Measurements from ENCODE around the gene TGFBR1.

Gene TGFBR1

DNA sequence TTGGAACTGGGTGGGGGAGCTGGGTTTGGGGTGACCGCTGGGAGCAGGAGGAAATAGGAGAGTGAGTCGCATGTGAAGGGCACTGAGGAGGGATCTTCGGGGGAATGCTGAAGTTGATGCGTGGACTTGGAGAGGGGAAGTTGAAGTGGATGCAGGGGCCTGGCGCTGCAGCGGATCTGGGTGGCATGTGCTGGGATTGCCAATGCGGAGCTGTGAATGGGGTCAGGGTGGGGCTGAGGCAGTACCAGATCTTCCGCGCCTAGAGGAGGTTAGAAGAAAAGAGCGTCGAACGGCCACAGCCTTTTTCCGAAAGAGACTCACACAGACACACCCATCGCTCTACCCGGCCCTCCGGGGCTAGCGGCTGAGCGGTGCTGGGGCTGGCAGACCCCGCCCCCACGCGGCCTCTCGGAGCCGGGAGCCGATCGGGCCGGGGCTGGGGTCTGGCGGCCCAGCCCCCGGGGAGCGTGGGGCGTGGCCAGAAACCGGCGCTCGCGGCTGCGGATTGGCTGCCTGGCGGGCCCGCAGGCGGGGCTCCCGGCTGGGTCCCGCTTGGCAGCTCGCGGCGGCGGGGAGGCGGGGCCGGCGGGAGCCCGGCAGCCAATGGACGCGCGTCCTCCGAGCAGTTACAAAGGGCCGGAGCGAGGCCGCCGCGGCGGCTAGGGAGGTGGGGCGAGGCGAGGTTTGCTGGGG lies at the start of gene TGFBR1:
Gene TGFBR1, plus strand, starts transcription at position 655 of the 693 bp plus-strand sequence. CDS start 93 bp downstream, outside the sequence.
- peak; percentile 57 to 96 (median 89) for DNase-seq

DNA sequence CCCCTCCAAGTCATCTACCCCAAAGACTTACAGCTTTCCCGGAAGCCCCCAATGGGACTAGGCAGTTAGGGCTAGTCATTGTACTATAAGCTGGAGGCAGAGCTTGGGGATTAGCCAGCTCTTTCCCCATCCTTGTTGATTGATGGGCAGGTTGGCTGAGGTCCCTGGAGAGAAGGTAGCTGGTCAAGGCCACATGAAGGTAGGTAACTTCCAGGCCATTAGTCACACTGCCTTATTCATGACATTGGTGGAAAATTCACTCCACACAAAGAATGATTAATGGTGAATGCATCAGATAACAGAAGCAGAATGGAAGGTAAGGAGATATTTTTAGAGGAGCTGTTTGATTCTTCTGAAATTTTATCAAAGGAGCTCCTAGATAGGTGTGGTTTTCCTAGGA lies 49.5 kb upstream of the TGFBR1 start:
- DNase-seq: no peak

DNA sequence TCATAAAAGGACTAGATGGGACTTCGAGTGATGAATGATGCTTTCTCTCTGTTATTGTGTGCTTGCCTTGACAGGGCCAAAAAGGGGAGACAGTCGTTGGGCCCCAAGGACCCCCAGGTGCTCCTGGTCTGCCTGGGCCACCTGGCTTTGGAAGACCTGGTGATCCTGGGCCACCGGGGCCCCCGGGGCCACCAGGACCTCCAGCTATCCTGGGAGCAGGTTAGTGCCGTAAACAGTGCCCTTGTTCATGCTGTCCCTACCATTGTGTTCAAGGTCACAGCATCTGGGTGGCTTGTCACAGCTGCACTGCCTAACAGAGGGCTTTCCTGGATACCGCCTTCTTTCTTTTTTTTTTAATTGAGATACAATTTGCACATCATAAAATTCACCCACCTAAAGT lies 48.7 kb upstream of the TGFBR1 start:
- no peak for DNase-seq

DNA sequence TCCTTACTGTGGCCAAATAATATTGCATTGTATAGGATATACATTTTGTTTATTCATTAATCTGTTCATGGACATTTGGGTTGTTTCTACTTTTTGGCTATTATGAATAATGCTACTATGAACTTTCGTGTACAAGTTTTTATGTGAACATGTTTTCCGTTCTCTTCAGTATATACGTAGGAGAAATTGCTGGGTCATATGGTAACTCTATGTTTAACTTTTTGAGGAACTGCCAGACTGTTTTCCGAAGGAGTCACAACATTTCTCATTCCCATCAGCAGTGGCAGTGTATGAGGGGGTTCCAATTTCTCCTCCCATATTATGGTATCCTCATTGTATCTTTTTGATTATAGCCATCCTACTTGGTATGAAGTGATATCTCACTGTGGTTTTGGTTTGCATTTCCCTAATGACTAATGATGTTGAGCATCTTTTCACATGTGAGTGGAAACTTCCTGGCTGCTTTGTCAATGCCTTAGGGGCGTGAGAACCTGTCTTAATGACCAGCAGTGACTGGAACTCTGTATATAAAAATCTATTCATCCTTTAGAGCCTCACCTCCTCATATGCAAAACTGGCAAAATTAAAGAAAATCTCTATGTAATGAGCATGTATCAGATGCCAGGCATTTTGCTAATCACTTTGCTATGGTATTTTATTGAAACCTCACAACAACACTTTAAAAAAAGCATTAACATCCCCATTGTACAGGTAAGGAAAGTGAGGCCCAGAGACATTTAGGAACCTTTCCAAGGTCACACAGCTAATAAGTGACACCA lies 47.8 kb upstream of the TGFBR1 start:
- DNase-seq: no peak

DNA sequence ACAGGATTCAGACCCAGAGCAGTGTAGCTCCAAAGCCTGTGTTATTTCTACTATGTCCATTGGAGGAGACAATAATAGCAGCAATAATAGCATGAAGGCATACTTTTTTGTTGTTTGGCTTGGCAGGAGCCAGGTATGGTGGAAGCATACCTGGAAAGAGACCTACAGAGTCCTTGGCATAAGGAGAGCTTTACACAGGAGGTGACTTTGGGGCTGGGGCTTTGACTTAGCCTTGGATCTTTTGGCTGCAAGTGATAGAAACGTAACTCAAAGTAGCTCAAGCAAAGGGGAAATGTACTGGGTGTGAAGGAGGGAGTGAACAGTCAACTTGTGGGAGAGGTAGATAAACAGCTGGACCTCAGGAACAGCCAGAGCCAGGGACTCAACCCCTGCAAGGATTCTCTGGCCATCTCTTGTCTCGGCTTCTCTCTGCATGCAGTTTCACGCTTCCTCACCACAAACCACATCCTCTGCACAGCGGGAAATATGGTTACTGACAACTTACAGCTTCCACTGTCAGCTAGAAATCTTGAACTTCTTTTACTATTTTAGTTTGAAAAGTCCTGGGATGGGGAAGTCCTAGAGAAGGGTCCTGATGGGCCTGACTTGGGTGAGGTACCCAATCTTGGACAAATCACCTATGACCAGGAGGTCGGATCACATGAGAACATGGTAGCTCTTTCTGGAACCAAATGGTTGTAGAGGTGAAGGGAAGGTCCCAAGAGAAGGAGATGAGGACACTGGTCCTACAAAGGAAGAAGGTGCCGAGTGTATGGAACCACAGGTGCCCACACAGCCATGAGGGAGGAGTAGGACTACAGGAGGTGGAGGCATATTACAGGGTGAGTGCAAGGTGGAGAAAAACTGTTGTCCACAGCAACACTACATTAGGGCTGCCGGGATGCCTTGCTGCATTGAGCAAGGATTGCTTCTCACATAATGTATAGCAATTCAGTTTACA lies 47.0 kb upstream of the TGFBR1 start:
- DNase-seq: peak in 4 of 14 donors; percentile 8 to 47 (median 25)

DNA sequence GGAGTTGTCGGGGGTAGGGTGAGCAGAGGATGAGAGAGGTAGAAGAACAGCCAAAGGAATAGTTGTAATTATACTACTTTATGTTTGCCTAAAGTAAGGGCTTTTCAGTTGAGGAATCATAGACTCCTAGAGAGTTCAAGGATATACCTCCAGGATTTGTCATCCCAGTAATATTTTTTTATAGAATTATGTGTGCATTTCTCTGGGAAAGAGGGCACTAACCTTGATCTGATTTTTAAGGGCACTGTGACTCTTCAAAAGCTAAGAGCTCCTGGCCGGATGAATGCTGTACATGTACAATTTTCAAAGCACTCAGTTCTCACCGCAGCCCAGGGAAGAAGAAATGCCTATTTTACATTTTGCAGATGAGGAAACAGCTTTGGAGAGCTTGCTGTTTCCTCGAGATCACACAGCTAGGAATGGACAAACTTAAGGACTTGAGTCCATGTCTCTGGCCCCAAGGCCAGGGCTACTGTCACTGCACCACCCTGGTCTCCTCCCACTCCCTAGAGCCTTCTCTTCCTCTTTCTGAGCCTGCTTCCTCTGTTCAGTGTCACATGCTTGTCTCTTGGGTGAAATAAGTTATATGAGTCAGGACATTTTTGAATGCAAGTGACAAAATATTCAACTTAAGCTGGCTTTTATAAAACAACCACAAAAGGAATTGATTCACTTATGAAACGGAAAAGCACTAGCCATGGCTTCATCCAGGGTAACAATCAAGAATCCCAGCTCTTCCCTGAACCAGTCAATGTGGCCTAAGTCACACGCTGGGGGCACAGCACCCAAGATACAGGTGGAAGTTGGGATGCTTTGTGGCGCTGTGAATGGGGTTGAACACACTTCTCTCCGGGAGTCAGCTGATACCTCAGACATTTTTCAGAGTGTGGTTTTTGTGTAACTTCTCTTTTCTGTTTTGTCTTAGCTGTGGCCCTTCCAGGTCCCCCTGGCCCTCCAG lies 45.7 kb upstream of the TGFBR1 start:
- peak in 4 of 14 donors; percentile 6 to 33 (median 12) for DNase-seq

DNA sequence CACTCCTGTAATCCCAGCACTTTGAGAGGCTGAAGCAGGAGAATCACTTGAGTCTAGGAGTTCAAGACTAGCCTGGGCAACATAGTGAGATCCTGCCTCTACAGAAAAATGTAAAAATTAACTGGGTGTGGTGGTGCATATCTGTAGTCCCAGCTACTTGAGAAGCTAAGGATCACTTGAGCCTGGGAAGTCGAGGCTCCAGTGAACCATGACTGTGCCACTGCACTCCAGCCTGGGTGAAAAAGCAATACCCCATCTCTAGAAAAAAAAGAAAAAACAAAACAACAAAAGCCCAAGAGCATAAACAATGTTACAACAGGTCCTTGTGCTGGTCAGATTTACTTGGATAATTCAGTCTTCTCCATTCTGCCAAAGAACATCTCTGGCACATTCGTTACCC lies 44.3 kb upstream of the TGFBR1 start:
- no peak for DNase-seq

DNA sequence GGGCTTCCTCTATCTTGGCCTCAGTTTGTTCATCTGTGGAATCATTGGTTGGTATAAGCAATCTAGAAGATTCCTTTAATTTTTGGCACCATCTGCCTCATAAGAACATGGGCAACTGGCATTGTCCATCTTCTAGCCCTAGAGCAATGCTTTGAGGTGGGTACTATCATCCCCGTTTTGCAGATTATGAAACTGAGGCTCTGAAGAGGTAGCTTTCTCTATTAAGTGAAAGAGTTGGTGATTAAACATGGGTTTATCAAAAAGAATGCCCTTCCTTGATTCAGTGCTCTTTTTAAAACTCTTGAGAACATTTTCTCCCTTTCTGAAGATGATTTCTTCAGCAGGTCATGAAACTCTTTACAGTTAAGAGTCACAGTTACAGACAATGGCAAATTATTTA lies 42.4 kb upstream of the TGFBR1 start:
- DNase-seq: no peak

DNA sequence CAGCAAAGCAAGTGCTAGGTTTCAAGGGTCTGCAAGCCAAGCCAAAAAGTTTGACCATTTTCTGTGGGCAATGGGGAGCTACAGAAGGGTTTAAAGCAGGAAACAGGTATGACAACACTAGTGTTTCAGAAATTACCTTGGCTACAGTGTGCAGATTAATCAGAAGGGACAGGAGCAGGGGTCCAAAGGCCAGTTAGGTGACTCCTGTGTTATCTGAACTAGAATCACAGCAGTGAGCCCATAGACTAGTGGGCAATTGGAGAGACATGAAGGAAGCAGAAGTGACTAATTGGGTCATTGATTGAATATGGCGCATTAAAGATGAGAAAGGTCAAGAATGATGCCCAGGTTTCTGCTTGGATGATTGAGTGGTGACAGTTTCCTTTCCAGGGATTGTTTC lies 41.4 kb upstream of the TGFBR1 start:
- DNase-seq: no peak

DNA sequence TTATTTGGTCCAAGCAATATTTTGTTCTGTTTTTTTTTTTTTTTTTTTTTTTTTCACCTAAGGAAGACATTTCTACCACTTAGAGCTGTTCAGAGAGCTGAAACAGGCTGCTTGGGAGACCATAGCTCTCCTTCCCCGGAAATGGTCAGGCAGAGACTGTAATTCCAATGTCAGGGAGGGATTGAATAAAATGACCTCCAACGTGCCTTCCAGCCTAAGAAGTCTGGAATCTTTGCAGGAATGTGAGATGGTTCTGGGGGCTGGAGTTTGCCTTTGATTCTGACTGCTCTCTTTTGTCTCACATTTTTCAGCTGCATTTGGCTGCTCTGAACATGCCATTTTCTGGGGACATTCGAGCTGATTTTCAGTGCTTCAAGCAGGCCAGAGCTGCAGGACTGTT lies 38.3 kb upstream of the TGFBR1 start:
- DNase-seq: no peak

DNA sequence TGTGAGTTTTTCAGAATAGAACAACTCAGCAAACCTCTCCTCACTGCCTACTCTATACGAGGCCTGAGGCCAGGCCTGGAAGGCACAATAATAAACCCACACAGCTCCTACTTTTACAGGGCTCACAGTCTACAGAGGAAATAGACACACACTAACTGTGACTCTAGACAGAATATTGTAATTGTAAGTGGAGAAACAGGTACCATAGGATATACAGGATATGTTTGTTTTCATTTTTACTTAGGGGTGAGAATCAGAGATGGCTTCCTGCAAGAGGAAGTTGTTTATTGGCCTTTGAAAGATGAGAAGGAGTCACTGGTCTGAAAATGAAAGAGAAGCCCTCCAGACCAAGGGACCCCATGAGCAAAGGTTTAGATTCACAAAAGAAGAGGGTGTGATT lies 35.8 kb upstream of the TGFBR1 start:
- DNase-seq: no peak

DNA sequence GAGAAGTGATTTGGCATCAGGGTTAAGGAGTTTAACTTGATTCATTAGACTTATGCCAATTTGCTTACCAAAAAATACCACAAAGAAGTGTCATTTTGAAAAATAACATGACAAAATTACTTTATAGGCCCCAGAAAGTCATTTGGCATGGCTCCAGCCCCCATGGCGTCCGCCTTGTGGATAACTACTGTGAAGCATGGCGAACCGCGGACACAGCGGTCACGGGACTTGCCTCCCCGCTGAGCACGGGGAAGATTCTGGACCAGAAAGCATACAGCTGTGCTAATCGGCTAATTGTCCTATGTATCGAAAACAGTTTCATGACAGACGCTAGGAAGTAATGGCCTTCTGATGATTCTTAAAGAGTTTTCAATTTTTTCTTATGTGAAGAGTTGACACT lies 35.4 kb upstream of the TGFBR1 start:
- no peak for DNase-seq

DNA sequence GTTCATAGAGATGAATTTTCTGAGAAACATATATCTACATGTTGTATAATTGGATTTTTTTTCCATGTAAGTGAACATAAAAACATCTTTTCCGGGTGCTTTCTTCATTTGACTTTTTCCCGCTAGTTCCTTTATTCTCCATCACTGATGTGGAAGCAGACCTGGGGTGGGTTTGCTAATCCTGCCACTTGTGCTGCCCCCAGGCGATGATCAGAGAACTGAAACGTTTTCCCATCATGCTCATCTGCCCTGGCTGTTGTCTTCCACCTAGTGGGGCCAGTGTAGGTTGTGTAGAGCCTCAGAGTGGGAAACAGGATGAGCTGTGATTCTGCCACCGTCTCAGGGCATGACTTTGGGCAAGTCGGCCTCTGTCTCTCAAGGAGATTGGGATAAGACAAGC lies 34.2 kb upstream of the TGFBR1 start:
- no peak for DNase-seq

DNA sequence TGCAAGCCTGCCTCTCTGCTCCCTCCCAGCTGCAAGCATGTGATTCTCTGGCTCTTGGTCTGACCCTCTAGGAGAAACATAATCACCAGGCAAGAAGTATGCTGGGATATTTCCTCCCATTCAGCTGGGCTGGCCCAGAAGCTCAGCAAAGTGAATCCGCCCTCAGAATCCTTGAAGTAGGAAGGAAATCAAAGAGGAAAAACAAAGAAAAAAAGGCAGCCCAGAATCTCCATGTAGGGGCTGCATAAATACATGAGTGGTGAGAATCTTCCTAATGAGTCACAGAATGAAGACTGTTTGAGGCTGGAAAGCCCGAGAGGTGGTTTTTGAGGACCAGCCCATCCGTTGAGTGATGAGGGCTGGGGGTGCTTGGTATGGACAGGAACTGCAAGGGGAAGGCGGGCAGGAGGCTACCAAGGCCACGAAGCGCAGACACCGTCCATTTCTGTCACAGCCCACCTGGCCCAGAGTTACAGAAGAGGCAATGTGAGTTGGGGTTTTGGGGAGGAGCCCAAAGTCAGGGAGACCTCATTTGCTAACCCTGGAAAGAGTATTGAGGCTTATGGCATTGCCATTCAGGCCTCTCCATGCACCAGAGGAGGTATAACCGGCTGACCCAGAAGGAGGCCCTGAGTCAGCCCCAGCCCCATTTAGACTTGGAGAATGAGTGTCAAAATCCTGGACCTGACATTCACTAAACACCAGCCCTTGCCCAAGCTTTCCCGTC lies 33.4 kb upstream of the TGFBR1 start:
- no peak for DNase-seq

DNA sequence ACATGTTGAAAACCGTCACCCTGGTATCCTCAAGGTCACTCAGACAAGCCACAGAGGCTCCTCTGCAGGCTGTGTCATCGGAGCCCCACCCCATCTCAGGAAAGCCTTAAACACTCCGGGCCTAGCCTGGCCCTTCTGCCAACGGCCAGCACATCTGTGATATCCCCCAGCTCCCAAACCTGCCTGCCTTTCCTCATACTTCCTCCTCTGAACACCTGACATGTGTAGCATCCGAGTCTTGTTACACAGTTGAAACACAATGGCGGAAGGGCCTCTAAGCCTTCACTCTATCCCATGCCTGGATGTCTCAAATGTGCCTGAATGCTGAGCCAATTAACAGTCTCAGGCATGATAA lies 32.9 kb upstream of the TGFBR1 start:
- DNase-seq: no peak

DNA sequence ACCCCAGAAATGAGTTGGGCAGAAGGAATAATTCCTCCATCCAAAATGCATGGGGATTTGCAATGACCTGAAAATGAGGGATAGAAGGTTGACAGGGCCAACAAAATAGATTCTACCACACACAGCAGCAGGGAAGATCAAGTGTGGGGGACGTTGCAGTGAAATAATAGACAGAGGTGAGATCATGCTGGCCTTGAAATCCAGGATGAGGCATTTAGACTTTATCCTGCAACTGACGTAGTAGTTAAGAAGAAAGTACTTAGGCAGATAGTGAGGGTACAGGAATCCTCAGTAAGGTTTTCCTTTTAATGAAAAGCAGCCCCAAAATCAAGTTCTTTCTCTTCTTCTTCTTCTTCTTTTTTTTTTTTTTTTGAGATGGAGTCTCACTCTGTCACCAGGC lies 31.6 kb upstream of the TGFBR1 start:
- DNase-seq: no peak

DNA sequence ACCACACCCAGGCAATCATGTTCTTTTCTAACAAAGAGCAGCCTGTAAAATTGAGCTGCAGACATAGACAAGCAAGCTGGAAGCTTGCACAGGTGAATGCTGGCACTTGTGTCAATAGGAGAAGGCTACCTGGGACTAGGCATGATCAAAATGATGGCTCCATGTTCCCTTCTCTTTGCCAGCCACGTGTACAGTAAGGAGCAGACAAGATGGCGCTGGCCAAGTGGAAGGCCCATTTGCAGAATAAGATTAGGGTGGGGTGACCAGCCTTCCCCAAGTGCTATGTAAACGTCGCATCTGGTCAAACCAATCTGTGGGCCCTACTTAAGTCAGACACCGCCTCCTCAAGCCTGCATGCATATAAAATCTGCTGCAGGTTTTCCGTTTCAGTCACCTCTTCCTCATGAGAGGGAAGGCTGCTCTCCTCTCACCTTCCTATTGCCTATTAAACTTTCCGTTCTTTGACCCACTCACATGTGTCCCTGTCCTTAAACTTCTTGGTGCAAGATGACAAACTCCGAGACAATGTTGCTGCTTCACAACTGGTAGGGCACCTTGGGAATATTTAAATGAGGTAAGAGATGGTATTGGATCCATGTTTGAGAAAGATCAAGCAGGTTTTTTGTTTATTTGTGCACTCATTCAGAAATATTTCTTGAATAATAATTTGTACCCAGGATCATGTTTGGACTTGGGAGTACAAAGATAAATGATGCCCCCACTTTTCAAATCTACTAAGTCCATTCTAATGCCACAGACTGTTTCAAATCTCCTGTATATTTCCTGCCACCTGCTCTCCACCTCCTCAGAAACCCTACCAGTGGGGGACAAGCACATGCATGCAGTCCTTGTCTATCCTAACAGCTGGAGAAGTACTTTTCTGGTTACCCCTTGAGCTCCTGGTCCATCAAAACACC lies 30.7 kb upstream of the TGFBR1 start:
- DNase-seq: no peak

DNA sequence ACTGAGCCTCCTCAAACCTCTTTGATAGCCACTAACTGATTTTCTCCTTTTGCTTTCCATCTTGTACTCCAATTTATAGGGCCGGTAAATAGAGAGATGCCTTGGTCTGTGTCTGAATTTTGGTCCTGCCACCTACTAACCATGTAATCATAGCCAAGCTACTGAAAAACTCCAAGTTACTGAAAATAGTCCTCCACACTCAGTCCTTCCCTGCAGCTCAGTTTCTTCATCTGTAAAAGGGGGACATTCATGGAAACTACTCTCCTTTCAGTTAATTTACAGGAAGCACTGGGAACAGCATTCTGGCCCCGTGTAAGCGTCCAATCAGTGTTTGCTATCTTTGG lies 30.0 kb upstream of the TGFBR1 start:
- DNase-seq: no peak

DNA sequence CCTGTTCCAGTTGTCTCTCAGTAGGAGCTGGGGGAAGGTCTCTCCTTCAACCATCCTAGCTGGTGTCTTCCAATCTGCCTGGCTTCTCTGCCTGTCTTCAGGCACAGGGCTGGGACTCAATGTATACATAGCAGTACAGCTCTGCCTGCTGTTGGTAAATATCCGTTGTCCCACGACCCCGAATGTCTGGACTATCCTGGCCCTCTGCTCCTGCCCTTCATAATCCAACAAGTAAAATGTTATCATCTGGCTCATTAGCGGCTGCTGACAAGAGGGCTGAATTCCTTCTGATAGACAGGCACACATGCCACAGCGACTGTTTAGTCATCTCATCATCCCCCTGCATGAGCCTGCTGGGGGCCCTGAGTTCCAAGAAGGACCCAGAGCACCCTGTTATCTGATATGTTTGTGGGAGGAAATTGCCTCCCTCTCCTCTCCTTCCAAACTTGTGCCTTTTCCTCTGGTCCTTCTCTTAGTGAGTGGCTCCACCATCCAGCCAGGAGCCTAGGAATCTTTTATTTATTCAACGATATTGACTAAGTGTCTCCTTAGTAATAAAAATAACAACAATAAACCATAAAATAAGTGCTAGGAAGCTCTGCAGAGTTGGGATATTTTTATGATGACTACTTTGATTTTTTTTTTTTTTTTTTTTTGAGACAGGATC lies 29.5 kb upstream of the TGFBR1 start:
- DNase-seq: no peak

DNA sequence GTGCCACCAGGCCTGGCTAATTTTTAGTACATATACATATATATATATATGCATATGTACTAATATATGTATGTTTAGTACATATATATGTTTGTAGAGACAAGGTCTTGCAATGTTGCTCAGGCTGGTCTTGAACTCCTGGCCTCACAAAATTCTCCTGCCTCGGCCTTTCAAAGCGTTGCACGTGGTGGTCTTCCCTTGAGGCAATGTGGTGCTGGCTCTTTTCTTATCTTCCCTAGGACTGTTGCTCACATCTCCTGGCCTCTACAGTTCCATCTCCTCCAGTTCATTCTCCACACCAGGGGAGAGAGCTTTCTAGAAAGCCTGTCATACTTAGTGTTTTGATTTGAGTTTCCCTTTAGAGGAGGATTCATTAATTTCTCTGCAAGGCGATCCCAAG lies 28.9 kb upstream of the TGFBR1 start:
- no peak for DNase-seq

Data from C1 segment of cervical spinal cord (tissue), 14 donors.